HPDE6-E6E7 (cell line): ENCODE data around the gene ST8SIA4.

ENCODE experiments used
- DNase-seq: peaks from one replicate; pipeline ENCODE4 v3.0.0; 2011; ENCODE audit warnings: missing footprints; ENCODE audit errors: extremely low spot score

The ST8SIA4 gene

DNA sequence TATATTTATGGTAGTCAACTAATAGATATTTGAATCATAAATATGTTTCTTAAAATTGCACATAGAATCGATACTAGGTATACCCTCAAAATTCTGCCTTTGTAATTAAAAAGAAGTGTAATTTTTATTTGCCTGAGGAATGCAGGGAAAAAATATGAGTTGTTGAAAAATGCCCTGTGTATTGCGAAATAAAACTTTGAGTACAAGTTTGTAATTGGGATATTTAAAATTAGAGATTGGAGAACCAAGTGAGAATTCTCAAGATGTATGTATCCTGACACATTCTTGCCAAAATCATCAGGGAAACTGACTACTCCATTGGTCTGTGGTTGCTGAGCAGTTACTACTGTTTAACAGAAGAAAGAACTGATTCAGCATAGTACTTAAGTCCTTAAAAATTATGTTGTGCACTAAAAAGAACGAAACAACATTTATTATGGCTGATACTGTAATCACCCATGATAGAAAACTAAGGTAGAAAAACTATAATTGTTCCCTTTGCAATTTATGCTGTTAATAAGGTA, 36.0 kb downstream of the ST8SIA4 start:
- no peak for DNase-seq

DNA sequence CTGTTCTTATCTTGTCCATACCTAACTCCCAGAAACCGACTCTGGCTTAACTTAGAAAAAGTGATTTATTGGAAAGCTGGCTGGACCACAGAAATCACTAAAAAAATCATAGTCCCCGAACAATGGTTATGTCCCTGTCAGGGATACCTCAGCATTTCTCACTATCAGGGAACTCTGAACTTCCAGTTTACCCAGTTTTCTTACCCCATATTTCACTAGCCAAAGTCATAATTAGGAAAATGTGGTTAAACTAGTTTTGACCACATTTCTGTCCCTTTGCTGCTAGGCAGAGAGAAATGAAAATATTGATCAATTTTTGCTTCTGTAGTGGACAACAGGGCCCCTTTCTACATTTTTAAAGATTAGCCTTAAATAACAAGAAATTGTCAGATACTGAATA, 38.2 kb downstream of the ST8SIA4 start:
- DNase-seq: no peak

DNA sequence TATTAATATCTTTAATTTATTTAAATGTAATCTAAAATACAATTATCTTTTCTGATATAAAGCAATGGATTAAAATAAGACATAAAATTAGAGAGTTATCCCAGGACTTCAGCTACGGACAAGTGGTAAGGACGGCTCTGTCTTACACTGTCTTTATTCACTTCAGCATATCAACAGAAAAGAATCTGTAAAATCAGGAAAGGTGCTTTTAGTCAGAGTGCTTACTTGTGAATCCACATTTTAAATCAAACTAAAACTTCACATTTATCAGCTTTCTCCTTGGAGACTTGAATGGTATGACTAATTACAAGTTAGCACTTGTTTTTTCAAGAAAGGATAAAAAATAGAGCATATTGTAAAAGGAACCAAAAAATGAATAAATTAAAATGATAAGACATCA, 39.3 kb downstream of the ST8SIA4 start:
- no peak for DNase-seq

DNA sequence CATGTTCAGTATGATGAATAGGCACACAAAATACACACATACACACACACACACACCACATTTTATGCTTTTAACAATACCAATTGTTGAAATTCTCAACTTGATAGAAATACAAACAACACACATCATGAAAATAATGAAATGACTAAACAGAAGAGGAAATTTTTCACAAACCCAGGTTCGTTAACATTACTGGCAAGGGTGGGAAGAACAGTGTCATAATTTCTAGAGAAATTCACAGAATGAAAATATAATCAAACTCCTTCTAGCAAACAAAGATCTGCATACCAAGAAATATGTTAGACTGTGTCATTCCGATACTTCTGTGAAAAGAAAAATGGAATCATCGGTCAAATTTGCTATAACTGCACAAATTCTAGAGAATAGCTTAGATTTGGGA, 41.9 kb downstream of the ST8SIA4 start:
- DNase-seq: no peak

DNA sequence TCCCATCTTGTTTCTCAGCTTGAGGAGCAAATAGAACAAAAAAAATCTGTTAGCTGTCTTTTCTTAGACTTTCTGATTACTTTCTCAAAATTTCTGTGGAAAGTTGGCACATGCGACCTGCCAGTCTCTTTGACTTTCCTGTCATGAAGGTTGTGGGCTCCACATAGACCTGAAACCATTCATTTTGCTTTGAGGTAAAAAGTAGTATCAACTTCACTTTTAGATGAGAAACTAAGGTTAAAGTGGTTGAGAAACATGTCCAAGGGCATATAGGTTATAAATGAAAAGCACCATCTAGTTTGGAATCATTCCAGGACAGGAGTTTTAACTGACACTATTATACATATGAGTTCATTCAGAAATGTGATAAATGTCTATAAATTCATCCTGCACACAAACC, 42.7 kb downstream of the ST8SIA4 start:
- no peak for DNase-seq

DNA sequence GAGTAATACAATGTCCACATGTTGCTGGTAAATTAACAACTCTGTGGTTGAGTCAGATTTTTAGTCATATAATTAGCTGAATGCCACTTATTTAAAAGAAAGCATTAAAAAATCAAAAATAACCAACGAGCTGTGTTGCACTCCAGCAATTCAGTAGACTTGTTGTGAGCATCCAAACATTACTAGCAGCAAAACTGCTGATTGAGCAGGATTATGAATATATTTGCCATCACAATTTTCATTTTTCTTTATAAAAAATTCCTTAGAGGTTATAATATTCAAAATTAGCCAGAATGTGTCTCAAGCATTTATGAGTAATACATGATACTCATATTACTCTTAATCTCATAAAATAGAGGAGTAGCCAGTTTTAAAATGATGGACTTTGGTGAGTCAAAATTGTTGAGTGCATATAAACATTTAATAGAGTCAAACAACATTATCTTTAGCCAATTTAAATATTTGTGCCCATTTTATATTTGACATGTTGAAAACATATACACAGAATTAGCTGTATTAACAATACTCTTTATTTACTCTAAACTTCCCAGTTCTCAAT, 44.0 kb downstream of the ST8SIA4 start:
- DNase-seq: no peak

DNA sequence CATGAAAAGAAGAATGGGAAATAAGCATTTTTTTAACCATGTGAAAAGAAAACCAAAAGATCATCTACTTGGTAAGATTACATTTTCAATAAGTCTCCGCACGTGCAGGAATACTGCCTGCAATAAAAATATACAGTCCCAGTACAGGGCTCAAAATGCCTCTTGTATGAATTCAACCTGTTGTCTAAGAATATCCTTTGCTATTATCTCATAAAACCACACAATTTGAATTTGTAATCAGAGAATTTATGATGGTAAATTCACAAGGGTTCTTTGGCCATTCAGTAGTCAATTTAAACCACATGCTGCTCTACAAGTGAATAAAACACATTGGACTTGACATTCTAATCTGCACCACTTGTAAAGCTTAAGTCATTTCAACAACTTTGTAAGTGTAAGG, 46.6 kb downstream of the ST8SIA4 start:
- DNase-seq: no peak

DNA sequence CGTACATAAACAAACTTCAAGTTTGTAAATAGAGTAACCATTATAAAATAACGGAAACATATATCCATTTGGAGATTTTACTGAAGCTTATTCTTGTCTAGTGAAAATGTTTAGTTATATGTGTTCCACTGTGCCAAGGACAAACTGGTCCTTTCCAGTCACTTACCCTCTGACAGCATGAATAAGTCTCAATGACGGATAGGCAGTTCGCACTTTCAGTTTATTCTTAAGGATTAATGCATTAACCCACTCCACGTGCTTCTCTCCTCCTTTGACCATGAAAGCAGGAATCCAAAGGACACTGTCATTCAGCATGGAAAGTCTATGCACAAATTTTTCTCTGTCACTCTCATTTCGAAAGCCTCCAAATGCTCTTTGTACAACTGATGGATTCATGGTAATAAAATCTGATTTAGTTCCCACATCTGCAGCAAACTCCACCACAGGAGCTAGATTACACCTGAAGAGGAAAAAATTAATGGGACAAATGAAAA, 47.1 kb downstream of the ST8SIA4 start:
- no peak for DNase-seq

DNA sequence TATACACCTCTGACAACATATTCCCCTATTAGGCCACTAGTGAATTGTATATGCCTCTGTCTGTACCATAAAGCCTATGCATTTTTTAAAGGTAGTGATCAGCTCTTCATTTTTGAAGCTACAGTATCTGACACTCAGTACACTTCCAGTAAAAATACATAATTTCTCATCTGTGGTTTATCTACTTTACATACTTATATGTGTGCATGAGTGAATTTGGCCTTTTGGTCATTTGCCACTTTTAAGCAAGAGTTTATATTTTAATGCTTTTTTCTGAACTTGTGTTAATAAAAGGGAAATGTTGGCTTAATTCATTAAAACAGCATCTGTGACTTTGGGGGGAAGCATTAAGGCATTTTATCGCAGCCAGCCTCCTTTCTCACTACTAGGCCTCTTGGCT, 47.8 kb downstream of the ST8SIA4 start:
- DNase-seq: no peak

DNA sequence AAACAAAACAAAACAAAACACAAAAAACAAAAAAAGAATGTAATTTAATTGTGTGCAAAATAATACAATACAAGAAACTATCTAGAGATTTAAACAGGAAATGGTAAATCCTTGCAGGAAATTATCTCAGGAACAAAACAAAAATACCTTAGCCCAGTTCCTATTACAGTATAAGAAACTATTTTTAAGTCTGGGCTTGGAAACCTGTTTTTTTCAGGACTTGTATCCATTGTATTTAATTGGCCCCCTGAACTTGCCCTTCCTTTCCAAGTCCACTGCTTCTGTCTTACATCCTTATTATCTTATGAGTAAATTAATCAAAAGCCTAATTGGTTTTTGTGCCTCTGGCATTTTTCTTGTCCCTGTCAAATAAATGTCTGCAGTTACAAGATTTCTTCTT, 48.5 kb downstream of the ST8SIA4 start:
- DNase-seq: no peak

DNA sequence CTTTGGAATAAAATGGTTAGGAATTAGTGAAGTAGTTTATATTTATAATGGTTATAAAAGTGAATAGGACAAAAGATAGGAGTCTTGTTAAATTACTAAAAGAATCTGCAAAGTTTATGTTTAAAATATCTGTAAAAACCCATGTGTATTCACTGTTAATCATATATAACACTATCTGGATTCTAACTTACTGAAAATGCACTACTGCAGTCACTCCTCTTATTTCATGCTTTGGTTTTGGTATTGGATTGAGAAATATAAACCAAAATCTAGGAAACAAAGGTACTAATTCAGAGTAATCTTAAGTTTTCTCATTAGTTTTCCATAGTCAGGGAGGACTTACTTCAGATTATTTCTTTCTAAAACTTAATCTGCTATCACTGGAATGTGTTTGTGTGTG, 49.5 kb downstream of the ST8SIA4 start:
- DNase-seq: no peak

DNA sequence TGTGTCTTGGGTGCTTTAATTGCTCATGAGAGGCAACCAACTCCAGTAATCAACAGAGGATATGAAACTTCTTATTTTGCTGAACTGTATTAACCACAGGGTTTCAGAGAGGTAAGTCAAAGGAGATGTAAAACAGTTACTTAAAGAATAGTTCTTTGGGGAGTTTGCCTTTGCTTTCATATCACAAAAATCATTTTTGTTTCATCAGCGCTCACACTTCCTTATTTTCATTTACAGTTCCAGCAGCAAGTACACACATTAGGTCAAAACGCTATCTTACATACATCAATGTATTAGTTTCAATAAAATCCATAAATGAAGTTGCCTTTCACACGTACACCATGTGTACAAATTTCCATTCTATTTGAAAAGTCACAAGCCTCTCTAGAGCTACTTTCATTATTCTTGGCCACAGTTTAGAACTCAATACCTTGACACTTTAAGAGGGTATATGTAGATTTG, 50.1 kb downstream of the ST8SIA4 start:
- no peak for DNase-seq

DNA sequence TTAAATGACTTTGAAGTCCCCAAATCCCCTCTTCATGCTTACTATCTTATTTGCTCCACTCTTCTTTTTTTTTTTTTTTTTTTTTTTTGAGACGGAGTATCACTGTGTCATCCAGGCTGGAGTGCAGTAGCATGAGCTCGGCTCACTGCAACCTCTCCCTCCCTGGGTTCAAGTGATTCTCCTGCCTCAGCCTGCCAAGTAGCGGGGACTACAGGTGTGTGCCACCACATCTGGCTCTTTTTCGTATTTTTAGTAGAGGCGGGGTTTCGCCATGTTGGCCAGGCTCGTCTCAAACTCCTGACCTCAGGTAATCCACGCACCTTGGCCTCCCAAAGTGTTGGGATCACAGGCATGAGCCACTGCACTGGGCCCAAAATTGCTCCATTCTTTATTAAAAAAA, 51.0 kb downstream of the ST8SIA4 start:
- no peak for DNase-seq

DNA sequence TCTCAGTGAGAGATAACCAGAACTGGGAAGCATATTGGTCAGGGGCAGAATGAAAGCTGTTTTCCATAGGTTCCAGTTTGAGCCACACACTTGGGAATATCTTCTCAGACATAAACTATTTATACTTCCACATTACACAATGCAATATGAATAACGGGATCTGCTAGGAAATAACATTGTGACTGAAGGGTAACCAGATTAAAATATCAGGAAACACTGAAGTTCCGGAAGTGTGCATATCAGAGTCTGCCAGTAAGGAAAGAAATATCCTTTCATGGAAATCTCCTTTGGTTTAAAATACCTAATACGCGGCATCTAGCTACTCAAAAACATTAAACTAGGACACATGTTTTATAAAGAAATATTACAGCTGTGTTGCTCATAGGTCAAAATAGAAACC, 56.3 kb downstream of the ST8SIA4 start:
- no peak for DNase-seq

DNA sequence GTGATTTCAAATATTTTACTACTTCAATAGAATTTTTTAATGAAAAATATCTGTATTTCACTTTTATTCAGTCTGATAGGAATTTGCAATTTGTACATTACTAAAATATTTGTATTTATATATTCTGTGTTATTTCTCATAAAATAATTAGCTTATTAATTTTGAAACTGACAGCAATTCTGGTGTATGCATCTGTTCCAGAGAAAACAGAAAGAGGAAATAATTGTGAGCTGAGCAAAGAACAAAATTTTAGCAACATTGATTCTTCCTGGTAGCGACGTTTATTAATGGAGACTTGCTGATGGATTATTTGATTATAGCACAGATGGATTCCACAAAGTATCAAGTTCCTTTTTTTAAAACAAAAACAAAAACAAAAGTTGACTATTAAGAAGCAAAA, 61.0 kb downstream of the ST8SIA4 start:
- no peak for DNase-seq

DNA sequence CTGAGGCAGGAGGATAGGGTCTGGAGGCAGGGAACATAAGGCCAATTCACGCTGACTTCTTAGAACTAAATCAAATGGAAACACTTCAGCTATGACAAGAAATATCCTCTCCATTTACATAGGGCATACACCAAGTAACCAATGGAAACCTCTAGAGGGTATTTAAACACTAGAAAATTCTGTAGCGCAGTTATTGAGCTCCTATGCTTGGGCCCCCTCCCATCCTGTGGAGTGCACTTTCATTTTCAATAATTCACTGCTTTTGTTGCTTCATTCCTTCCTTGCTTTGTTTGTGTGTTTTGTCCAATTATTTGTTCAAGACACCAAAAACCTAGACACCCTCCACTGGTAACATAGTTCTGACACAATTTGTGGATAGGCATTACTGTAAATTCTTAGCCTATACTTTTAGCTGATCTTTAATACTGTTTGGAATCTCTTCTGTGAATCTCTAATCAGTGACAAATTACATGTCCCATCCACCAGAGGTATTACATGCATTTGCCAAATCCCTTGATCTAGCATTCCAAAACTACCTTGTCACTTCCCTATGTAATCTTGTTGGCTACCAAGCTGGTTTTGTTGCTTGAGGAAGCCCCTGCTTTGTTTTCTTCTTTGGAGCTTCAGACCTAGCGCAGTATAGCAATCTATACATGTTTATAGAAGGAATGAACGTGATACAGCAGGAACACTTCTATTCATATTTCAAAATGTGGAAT, 61.6 kb downstream of the ST8SIA4 start:
- no peak for DNase-seq

DNA sequence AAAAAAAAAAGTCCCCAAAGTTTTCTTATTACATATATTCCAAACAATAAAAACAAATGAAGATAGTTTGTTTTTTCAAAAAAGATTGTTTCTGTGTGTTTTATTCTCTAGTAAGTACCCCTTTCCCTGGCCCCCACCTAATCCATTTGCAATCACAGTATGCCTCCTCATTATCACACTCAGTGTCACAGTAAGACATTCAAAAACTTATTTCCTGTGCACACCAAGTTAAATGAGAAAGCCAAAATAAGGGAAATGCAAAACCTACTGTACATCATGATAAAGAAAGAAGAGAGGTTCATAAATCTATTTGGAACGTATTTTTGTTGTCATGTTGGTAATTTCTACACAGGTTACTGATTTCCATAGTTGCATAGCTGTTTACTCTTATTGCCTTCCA, 62.3 kb downstream of the ST8SIA4 start:
- no peak for DNase-seq

DNA sequence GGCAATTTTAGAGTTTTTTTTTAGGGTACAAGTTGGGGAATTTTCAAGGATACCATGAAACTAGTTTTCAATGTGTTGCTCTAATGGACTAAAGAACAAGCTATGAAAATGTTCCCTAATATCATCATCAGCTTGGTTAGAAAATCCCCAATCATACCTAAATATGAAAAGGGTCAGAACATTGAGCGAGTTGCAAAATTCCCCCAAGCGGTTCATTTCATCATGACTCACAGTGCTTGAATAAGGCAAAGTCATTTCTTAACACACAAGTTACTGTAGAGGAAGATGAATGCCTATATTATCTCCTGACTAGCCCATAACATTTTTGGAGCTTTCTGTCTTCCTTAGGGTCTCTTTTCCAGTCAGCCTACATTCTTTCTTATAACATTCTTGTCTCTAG, 62.7 kb downstream of the ST8SIA4 start:
- DNase-seq: peak; percentile 19

DNA sequence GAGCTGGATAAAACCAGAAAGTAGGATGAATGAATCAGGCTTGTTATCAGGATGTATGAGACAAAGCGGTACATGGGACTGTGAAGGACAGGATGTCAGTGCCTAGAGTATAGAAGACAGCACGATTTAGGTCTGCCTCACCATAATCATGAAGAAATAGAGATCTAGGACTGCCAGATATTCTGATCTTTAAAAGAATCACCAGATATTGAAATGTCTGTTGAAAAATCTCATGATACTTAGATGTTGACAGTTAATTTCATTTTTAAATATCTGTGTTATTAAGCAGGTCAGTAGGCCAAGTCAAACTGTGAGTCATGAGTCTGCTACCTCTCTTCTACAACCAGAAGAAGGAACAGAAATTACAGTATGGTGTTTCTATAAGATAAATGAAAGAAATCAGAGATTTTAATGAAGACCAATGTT, 65.0 kb downstream of the ST8SIA4 start:
- DNase-seq: no peak

DNA sequence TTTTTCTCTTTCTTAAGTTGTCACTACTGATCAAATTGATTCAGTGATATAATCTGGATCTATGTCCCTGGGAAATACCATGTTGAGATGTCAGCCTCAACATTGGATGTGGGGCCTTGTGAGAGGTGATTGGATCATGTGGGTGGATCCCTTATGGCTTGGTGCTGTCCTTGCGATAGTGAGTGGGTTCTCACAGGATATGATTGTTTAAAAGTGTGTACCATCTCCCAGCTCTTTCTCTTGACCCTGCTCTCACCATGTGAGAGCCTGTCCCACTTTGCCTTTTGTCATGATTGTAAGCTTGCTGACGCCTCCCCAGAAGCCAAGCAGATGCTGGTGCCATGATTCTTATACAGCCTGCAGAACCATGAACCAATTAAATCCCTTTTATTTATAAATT, 68.6 kb downstream of the ST8SIA4 start:
- DNase-seq: no peak

DNA sequence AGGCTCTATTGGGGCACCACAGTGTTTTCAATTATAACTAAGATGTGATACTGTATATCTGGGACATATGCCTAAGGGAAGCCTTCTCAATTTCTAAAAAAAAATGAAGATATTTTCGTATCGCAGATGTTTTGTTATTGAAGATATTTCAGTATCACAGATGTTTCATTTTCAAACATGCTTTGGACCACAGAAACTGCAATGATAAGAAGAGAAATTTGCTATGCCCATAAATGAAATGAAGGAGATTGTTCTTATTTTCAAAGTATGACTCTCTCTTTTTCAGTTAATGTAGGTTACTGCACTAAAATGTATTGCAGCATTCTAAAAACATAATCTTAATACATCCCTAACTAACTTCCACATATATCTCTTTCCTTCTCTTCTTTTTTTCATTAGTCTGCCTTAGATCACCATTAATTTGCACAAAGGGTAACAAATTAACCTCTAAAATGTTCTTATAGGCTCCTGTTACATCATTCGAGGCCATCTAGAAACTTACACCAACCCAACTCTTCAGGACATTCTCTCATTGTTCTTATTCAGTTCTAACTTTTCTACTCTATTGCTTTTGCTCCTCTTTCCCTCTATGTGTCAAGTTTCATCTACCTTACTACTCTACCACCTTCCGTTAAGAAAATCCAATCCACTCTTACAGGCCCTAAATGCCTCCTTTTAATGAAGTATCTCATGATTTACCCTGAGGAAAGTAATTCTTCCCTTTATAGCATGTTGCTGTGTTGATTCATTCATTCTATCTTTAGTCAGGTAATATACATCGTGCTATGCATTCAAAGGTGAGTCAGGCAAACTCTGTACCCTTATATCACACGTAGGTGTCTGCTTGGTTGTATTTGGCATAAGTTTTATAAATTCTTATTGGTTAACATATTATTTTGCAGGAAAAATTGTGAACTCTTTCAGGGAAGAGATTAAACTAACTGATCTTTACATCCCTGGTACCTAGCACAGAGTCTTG, 70.5 kb downstream of the ST8SIA4 start:
- DNase-seq: no peak

DNA sequence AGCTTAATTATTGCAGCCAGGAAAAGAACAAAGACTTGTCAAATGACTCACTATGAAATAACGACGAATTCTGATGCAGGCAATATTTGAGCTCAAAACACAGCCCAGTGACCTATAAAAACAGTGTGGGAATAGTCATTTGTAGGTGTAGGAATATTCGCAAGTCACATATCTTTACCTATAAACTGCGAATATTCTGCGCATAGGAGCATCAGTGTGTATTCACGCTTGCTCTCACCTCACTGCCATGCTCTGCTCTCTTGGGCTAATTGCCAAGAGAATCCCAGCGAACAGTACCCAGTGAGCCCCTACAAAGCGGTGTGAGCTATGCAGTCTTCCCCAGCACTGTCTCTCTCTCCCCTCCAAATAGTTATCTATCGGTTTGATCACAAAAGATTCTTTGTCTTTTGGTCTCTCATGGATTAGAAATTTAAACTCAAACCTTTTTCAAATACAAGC, 74.2 kb downstream of the ST8SIA4 start:
- DNase-seq: no peak
